Umbilical cord (tissue), 2 donors: ENCODE results near the gene SHFL. TPM values are rescaled to one million over a fixed set of nuclear protein-coding genes. Genes with fewer than 3 reads are reported as not detected.
A peak's percentile ranks its signal among the peaks of the same experiment; 100 is the strongest.

ENCODE experiments used
- DNase-seq: peaks from one replicate; pipeline ENCODE4 v3.0.0-alpha.2; 2015; ENCODE audit warnings: low spot score
- total RNA-seq: library from RNA; depleted of rRNA; stranded (reverse); fragments of >200 nt; gene quantifications from one replicate; pipeline ENCODE4 v1.2.3, GENCODE V29; 2014; ENCODE audit warnings: low replicate concordance; ENCODE audit not compliant: insufficient read depth

SHFL gene
- total RNA-seq, 1 donor from 2014 or later, result 16.9 TPM

GRCh38 chr19:10087296-10088061, 1.4 kb downstream of the SHFL start:
- no peak for DNase-seq

GRCh38 chr19:10088949-10089554, 2.9 kb downstream of the SHFL start:
- no peak for DNase-seq

- no peak for DNase-seq
Measured at GRCh38 chr19:10089801-10090375, 3.8 kb downstream of the SHFL start.

- no peak for DNase-seq
Measured at GRCh38 chr19:10091370-10091687, 5.2 kb downstream of the SHFL start.

- no peak for DNase-seq
Measured at GRCh38 chr19:10091895-10092641, 6.0 kb downstream of the SHFL start.

- no peak for DNase-seq
Measured at GRCh38 chr19:10092648-10093294, 6.7 kb downstream of the SHFL start.

GRCh38 chr19:10093295-10094186, 7.4 kb downstream of the SHFL start:
- no peak for DNase-seq

GRCh38 chr19:10095622-10095947, 9.5 kb downstream of the SHFL start:
- DNase-seq, result no peak

GRCh38 chr19:10095948-10096614, 10.0 kb downstream of the SHFL start:
- DNase-seq, result peak; percentile 92

- DNase-seq, result no peak
Measured at GRCh38 chr19:10096615-10096963, 10.5 kb downstream of the SHFL start.

- DNase-seq, result no peak
Measured at GRCh38 chr19:10100163-10100785, 14.2 kb downstream of the SHFL start.

GRCh38 chr19:10102787-10103236, 16.7 kb downstream of the SHFL start:
- no peak for DNase-seq

- no peak for DNase-seq
Measured at GRCh38 chr19:10104130-10104513, 18.0 kb downstream of the SHFL start.

GRCh38 chr19:10104665-10105508, 18.8 kb downstream of the SHFL start:
- DNase-seq, result no peak

GRCh38 chr19:10105509-10106099, 19.5 kb downstream of the SHFL start:
- no peak for DNase-seq

GRCh38 chr19:10106100-10106936, 20.2 kb downstream of the SHFL start, which contains the start of gene PPAN:
Gene PPAN (plus strand): TSS chr19:10106362. CDS start chr19:10106395, 33 bp downstream.
- DNase-seq, result peak; percentile 98

- no peak for DNase-seq
Measured at GRCh38 chr19:10107254-10107653, 21.1 kb downstream of the SHFL start.
